H9 (cell line): ENCODE measurements around the gene UPB1. TPM values are rescaled to one million over a fixed set of nuclear protein-coding genes. Genes with fewer than 3 reads are reported as not detected.

ENCODE experiments used
- DNase-seq: peaks from one replicate; pipeline ENCODE4 v3.0.0-alpha.2; 2017
- H2AFZ ChIP-seq: one replicate; pipeline ENCODE4 v1.6.1; 2013; ENCODE audit warnings: mild to moderate bottlenecking, low read length, control low read depth, moderate library complexity
- H2AK5ac ChIP-seq: 2 replicates; pipeline ENCODE4 v1.6.1; 2013; ENCODE audit warnings: low read length, control low read depth, mixed read lengths; ENCODE audit not compliant: insufficient read length
- H2BK120ac ChIP-seq: one replicate; pipeline ENCODE4 v1.6.1; 2013; ENCODE audit warnings: low read depth, mild to moderate bottlenecking, low read length, control low read depth, inconsistent platforms; ENCODE audit not compliant: poor library complexity, severe bottlenecking
- H2BK12ac ChIP-seq: 2 replicates; pipeline ENCODE4 v1.6.1; 2013; ENCODE audit warnings: low read length, control low read depth, mixed read lengths, low read depth; ENCODE audit not compliant: insufficient read length
- H2BK15ac ChIP-seq: 2 replicates; pipeline ENCODE4 v1.6.1; 2013; ENCODE audit warnings: low read depth, low read length, control low read depth
- H2BK20ac ChIP-seq: one replicate; pipeline ENCODE4 v1.6.1; 2013; ENCODE audit warnings: low read depth, mild to moderate bottlenecking, low read length, control low read depth, inconsistent platforms; ENCODE audit not compliant: poor library complexity, severe bottlenecking
- H2BK5ac ChIP-seq: 2 replicates; pipeline ENCODE4 v1.6.1; 2013; ENCODE audit warnings: low read length, control low read depth, mixed read lengths; ENCODE audit not compliant: insufficient read length
- H3K14ac ChIP-seq: 2 replicates; pipeline ENCODE4 v1.6.1; 2013; ENCODE audit warnings: low read length, control low read depth; ENCODE audit not compliant: insufficient read depth
- H3K18ac ChIP-seq: 2 replicates; pipeline ENCODE4 v1.6.1; 2013; ENCODE audit warnings: low read depth, mild to moderate bottlenecking, mixed read lengths, low read length, control low read depth; ENCODE audit not compliant: insufficient read length
- H3K23ac ChIP-seq: 2 replicates; pipeline ENCODE4 v1.6.1; 2013; ENCODE audit warnings: low read length, control low read depth, mixed read lengths, low read depth; ENCODE audit not compliant: insufficient read length
- H3K23me2 ChIP-seq: 2 replicates; pipeline ENCODE4 v1.6.1; 2013; ENCODE audit warnings: low read depth, mild to moderate bottlenecking, mixed read lengths, low read length, control low read depth; ENCODE audit not compliant: insufficient read length, poor library complexity, severe bottlenecking
- H3K27ac ChIP-seq: 2 replicates; pipeline ENCODE4 v1.5.1; 2013; ENCODE audit warnings: low read length, control low read depth, mixed read lengths, low read depth; ENCODE audit not compliant: insufficient read length
- H3K27me3 ChIP-seq: 2 replicates; pipeline ENCODE4 v1.6.1; 2013; ENCODE audit warnings: low read length, control low read depth, inconsistent platforms; ENCODE audit not compliant: insufficient read depth
- H3K4ac ChIP-seq: 2 replicates; pipeline ENCODE4 v1.6.1; 2013; ENCODE audit warnings: low read depth, mild to moderate bottlenecking, control low read depth, inconsistent platforms, low read length, moderate library complexity
- H3K4me1 ChIP-seq: 2 replicates; pipeline ENCODE4 v1.6.1; 2013; ENCODE audit warnings: low read length, control low read depth, inconsistent platforms; ENCODE audit not compliant: insufficient read depth
- H3K4me2 ChIP-seq: 2 replicates; pipeline ENCODE4 v1.6.1; 2013; ENCODE audit warnings: low read length, control low read depth, mixed read lengths; ENCODE audit not compliant: insufficient read length, insufficient read depth
- H3K56ac ChIP-seq: 2 replicates; pipeline ENCODE4 v1.6.1; 2013; ENCODE audit warnings: low read depth, mild to moderate bottlenecking, mixed read lengths, low read length, control low read depth; ENCODE audit not compliant: insufficient read length
- H3K79me1 ChIP-seq: 2 replicates; pipeline ENCODE4 v1.6.1; 2013; ENCODE audit warnings: low read depth, mild to moderate bottlenecking, moderate library complexity, low read length, control low read depth, inconsistent platforms; ENCODE audit not compliant: insufficient read depth, poor library complexity, severe bottlenecking
- H3K79me2 ChIP-seq: 2 replicates; pipeline ENCODE4 v1.6.1; 2013; ENCODE audit warnings: low read length, control low read depth, inconsistent platforms; ENCODE audit not compliant: insufficient read depth
- H3K9ac ChIP-seq: 2 replicates; pipeline ENCODE4 v1.6.1; 2013; ENCODE audit warnings: low read length, control low read depth, mixed read lengths; ENCODE audit not compliant: insufficient read length; ENCODE audit errors: extremely low read depth
- H3K9me3 ChIP-seq: one replicate; pipeline ENCODE4 v1.6.1; 2013; ENCODE audit warnings: low read depth, low read length, inconsistent platforms; ENCODE audit not compliant: control insufficient read depth
- H3T11ph ChIP-seq: one replicate; pipeline ENCODE4 v1.6.1; 2013; ENCODE audit warnings: mild to moderate bottlenecking, low read length, control low read depth, inconsistent platforms
- H4K20me1 ChIP-seq: one replicate; pipeline ENCODE4 v1.6.1; 2013; ENCODE audit not compliant: control insufficient read depth, insufficient read length, insufficient read depth
- H4K5ac ChIP-seq: 2 replicates; pipeline ENCODE4 v1.6.1; 2013; ENCODE audit warnings: low read depth, mild to moderate bottlenecking, mixed read lengths, low read length, control low read depth; ENCODE audit not compliant: insufficient read length
- H4K8ac ChIP-seq: replicated peaks from 2 replicates; pipeline ENCODE4 v1.6.1; 2013; ENCODE audit warnings: low read length, control low read depth, mixed read lengths, low read depth; ENCODE audit not compliant: insufficient read length
- H4K91ac ChIP-seq: 2 replicates; pipeline ENCODE4 v1.6.1; 2013; ENCODE audit warnings: low read depth, mild to moderate bottlenecking, moderate library complexity, mixed read lengths, low read length, control low read depth; ENCODE audit not compliant: insufficient read length
- H3K27ac Mint-ChIP-seq, 3 experiments: 2 replicates in 2 of 3; 3 replicates in 1 of 3; pipeline ENCODE4 v1.8.0; 2020 to 2021; ENCODE audit warnings: mixed read lengths in 3 of 3, mild to moderate bottlenecking in 1 of 3, moderate library complexity in 1 of 3
- H3K27me3 Mint-ChIP-seq: 2 replicates; pipeline ENCODE4 v1.8.0; 2021; ENCODE audit warnings: low read depth, mild to moderate bottlenecking, moderate library complexity, mixed read lengths
- H3K36me3 Mint-ChIP-seq, 3 experiments: 2 replicates in 2 of 3; 3 replicates in 1 of 3; pipeline ENCODE4 v1.8.0; 2020 to 2021; ENCODE audit warnings: low read depth in 3 of 3, mixed read lengths in 3 of 3; ENCODE audit not compliant: insufficient read depth in 1 of 3
- H3K4me1 Mint-ChIP-seq, 2 experiments: 2 replicates each; pipeline ENCODE4 v1.8.0; 2020; ENCODE audit warnings: mixed read lengths in 2 of 2
- H3K4me3 Mint-ChIP-seq, 2 experiments: 2 replicates in 1 of 2; 3 replicates in 1 of 2; pipeline ENCODE4 v1.8.0; 2020 to 2021; ENCODE audit warnings: mild to moderate bottlenecking in 2 of 2, mixed read lengths in 2 of 2, moderate library complexity in 1 of 2
- H3K9me3 Mint-ChIP-seq, 2 experiments: 2 replicates in 1 of 2; 3 replicates in 1 of 2; pipeline ENCODE4 v1.8.0; 2020; ENCODE audit warnings: mild to moderate bottlenecking in 2 of 2, mixed read lengths in 2 of 2, moderate library complexity in 1 of 2
- WGBS: extraction: QIAGEN DNeasy Blood & Tissue Kit; methylation state at CpG from one replicate; pipeline ENCODE4 v1.1.7; 2013; ENCODE audit warnings: missing lambda C conversion rate, low lambda C conversion rate, mixed read lengths; ENCODE audit not compliant: insufficient read length; ENCODE audit errors: extremely low coverage; 5-methylcytosine and 5-hydroxymethylcytosine counted together
- total RNA-seq: library from RNA; stranded (reverse); gene quantifications from 2 replicates; pipeline ENCODE4 v1.2.1, GENCODE V29; 2021
- TF ChIP-seq, protein P1 (sequence below): fragments of 200-600 bp; sonication (generic); conservative IDR thresholded peaks from 3 replicates; pipeline ENCODE4 v1.8.0; 2021; ENCODE audit warnings: antibody characterized with exemption, mild to moderate bottlenecking

The UPB1 gene
- total RNA-seq, 1 experiment from 2014 or later, result not detected

DNA sequence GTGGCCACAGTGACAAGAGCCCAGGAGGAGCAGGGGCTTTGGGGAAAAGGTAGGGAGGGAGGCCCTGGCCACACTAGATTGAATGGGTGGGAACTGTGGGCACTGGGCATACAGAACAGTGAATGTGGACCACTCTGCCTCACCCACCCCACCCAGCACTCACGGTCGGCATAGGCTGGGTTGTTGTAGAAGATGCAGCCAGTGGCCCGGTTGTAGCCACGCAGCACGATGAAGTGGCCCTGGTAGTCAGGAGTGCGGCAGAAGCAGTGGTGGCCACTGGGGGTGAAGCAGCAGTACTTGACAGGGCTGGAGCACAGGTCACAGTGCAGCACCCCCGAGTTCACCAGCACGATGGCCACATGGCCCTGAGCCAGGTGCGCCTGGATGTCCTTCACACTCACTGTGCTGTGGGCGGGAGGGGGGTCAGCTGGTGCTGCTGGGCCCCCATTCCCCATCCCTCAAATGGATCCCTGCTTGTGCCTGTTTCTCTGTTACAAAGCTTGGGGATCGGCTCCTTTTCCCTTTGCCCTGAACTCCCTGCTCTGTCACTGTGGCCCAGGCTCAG lies 48.6 kb downstream of the UPB1 start:
- Histone ChIP-seq H2BK20ac (no peak overlapping the region), H2BK15ac (no peak overlapping the region), H3K18ac (no peak overlapping the region), H4K91ac (no peak overlapping the region), H3K4ac (no peak overlapping the region), H3K27me3 (no peaks in the 10 kb centered on the region), H2AK5ac (no peak overlapping the region), H3K14ac (no peak overlapping the region), H4K5ac (no peak overlapping the region), H3K56ac (no peak overlapping the region), H4K8ac (no peak overlapping the region), H3K4me1 (no peaks in the 10 kb centered on the region), H3K23ac (no peak overlapping the region), H3T11ph (no peak overlapping the region), H3K79me2 (no peaks in the 10 kb centered on the region), H4K20me1 (no peaks in the 10 kb centered on the region), H2BK5ac (no peak overlapping the region), H3K9me3 (no peaks in the 10 kb centered on the region), H2BK12ac (no peak overlapping the region), H2AFZ (no peak overlapping the region), H3K9ac (no peak overlapping the region), H3K27ac (no peak overlapping the region), H3K4me2 (no peak overlapping the region), H3K79me1 (no peaks in the 10 kb centered on the region), H3K23me2 (no peaks in the 10 kb centered on the region), H2BK120ac (no peak overlapping the region)
- DNase-seq, result no peak
- TF ChIP-seq, protein P1, sequence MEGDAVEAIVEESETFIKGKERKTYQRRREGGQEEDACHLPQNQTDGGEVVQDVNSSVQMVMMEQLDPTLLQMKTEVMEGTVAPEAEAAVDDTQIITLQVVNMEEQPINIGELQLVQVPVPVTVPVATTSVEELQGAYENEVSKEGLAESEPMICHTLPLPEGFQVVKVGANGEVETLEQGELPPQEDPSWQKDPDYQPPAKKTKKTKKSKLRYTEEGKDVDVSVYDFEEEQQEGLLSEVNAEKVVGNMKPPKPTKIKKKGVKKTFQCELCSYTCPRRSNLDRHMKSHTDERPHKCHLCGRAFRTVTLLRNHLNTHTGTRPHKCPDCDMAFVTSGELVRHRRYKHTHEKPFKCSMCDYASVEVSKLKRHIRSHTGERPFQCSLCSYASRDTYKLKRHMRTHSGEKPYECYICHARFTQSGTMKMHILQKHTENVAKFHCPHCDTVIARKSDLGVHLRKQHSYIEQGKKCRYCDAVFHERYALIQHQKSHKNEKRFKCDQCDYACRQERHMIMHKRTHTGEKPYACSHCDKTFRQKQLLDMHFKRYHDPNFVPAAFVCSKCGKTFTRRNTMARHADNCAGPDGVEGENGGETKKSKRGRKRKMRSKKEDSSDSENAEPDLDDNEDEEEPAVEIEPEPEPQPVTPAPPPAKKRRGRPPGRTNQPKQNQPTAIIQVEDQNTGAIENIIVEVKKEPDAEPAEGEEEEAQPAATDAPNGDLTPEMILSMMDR, result no peak
- no CpG with 5 or more reads among the region's 11 CpGs for WGBS
- peaks cover 16 to 79% (median 73%) of the 10 kb centered on the region in 3 experiments; a peak in 6 of 7 replicates for H3K36me3 Mint-ChIP-seq
- H3K4me1 Mint-ChIP-seq, result no peaks in the 10 kb centered on the region
- no peaks in the 10 kb centered on the region for H3K9me3 Mint-ChIP-seq
- no peaks in the 10 kb centered on the region for H3K27me3 Mint-ChIP-seq
- H3K27ac Mint-ChIP-seq, result peak overlapping the region in 1 of 3 experiments; percentile 18; a peak in 1 of 7 replicates
- no peak overlapping the region for H3K4me3 Mint-ChIP-seq
